Spinal cord (tissue), 10 donors: ENCODE data around the gene PSMD6. TPM values are rescaled to one million over a fixed set of nuclear protein-coding genes. Genes with fewer than 3 reads are reported as not detected.
A peak's percentile ranks its signal among the peaks of the same experiment; 100 is the strongest.

ENCODE experiments used
- DNase-seq, 6 donors: peaks; one replicate each; pipeline versions ENCODE4 v3.0.0 to v3.0.0-alpha.2; 2013 to 2015; ENCODE audit warnings: low spot score in 6 of 6, low read depth in 4 of 6
- H3K27ac ChIP-seq: one replicate; pipeline ENCODE4 v1.5.1; 2013; ENCODE audit warnings: low read depth, low read length, control low read depth
- H3K27me3 ChIP-seq: one replicate; pipeline ENCODE4 v1.6.1; 2013; ENCODE audit warnings: low read length; ENCODE audit not compliant: control insufficient read depth, insufficient read depth
- H3K36me3 ChIP-seq: one replicate; pipeline ENCODE4 v1.6.1; 2013; ENCODE audit warnings: low read length; ENCODE audit not compliant: control insufficient read depth, insufficient read depth
- H3K4me1 ChIP-seq: one replicate; pipeline ENCODE4 v1.6.1; 2013; ENCODE audit warnings: low read length; ENCODE audit not compliant: control insufficient read depth, insufficient read depth
- H3K4me3 ChIP-seq: one replicate; pipeline ENCODE4 v1.5.1; 2013; ENCODE audit warnings: low read depth, low read length, control low read depth
- H3K9me3 ChIP-seq: one replicate; pipeline ENCODE4 v1.6.1; 2013; ENCODE audit warnings: low read length; ENCODE audit not compliant: control insufficient read depth, insufficient read depth
- WGBS: methylation state at CpG from one replicate; pipeline ENCODE4 v1.1.5; 2013; ENCODE audit warnings: missing lambda C conversion rate; ENCODE audit not compliant: insufficient coverage; 5-methylcytosine and 5-hydroxymethylcytosine counted together
- polyA plus RNA-seq, 2 donors: library from polyadenylated mRNA; unstranded; fragments of 120-200 nt; gene quantifications; one replicate each; pipeline ENCODE4 v1.2.1, GENCODE V29; 2013; ENCODE audit not compliant: insufficient read length in 2 of 2
- total RNA-seq, 2 donors: library from RNA; depleted of rRNA in 1 of 2; stranded (reverse); fragments of 120-200 nt in 1 of 2; fragments of >200 nt in 1 of 2; gene quantifications; one replicate each; pipeline versions ENCODE4 v1.2.3 to v1.2.4, GENCODE V29; 2013 to 2014
- donor health status: healthy.

The PSMD6 gene
- total and polyA plus RNA-seq, 4 donors, result 71.0 to 101 (median 87.7) TPM

DNA sequence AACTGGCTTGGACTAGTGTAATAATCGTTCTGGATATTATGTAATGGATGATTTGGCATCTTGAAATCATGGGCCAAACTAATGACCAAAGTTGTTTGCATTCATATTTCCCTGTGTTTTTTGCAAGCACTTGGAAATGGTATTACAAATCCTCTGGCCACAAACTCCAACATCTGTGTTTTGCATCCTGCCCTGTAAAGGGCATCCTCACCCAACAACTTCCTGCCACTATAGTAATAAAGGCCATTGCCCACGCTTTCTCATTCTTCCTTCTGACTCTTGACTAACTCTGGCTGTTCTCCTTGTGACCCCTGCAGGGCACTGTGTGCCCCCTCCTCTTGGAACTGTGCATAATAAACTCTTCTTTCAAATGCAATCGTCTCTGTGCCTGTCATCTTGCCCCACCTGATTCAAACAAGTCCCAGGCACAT, 25.4 kb upstream of the PSMD6 start:
- 80% methylated on average over 3 of the region's 3 CpGs for WGBS
- Histone ChIP-seq H3K4me3 (no peak overlapping the region), H3K27ac (peak overlapping the region; percentile 67), H3K36me3 (no peaks in the 10 kb centered on the region), H3K9me3 (no peaks in the 10 kb centered on the region), H3K27me3 (no peaks in the 10 kb centered on the region), H3K4me1 (peaks cover 8% of the 10 kb centered on the region)
- DNase-seq, result no peak

DNA sequence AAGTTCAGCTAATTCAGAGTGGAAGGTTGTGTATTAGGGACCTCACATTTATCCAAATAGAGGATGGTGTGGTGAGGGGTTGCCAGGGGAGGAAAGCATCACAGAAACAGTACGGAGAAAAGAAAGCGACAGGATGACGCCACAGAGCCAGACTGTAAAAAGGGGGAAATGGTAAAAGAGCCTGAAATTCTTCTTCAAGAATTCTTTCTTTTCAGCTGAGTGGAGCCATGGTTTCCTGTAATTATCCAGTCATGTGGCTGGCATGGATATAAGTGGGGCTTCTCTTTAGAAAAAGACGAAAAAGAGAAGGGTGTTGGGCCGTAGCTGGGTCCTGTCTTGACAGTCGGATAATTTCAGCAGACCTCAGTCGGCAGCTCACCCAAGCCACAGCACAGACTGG, 24.5 kb upstream of the PSMD6 start:
- DNase-seq, result peak in 5 of 6 donors; percentile 57 to 88 (median 68)
- peak overlapping the region; percentile 67 for H3K27ac ChIP-seq

DNA sequence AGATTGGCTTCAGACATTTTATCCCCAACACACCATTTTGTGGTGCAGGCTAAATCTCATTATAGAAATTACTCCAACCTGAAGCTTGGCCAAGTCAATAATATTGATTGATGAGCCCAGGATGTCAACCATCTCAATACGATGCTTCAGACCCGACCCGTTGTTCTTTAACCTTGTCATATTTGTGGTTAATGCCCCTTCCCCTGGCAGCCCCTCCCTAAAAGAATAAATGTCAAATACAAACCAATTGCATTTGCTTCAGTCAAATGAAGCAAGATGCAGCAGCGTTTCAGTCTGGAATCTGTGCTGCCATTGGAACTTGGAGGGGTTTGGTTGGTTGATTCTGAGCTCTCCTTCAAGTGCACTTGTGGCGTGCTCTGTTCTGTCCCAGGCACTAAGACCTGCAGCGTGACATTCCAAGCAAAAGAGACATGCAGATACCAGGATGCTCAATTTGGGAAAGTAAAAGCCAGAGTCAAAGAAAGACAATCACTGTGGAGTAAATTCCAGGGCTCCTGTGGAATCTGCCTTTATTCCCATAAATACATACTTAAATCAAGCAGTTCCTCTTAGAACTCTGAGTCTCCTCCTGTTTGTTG, 23.8 kb upstream of the PSMD6 start:
- peak in 2 of 6 donors; percentile 68 to 69 for DNase-seq
- Histone ChIP-seq H3K36me3 (no peaks in the 10 kb centered on the region), H3K9me3 (no peaks in the 10 kb centered on the region), H3K4me1 (peaks cover 8% of the 10 kb centered on the region), H3K27me3 (no peaks in the 10 kb centered on the region), H3K4me3 (no peak overlapping the region), H3K27ac (peak overlapping the region; percentile 67)
- WGBS, result 18% methylated on average over 3 of the region's 6 CpGs

More for the DNA sequence above, 24.5 kb upstream of the PSMD6 start:
- Histone ChIP-seq H3K36me3 (no peaks in the 10 kb centered on the region), H3K4me3 (no peak overlapping the region), H3K27me3 (no peaks in the 10 kb centered on the region), H3K9me3 (no peaks in the 10 kb centered on the region), H3K4me1 (peaks cover 8% of the 10 kb centered on the region)
- 19% methylated on average over 4 of the region's 7 CpGs for WGBS

DNA sequence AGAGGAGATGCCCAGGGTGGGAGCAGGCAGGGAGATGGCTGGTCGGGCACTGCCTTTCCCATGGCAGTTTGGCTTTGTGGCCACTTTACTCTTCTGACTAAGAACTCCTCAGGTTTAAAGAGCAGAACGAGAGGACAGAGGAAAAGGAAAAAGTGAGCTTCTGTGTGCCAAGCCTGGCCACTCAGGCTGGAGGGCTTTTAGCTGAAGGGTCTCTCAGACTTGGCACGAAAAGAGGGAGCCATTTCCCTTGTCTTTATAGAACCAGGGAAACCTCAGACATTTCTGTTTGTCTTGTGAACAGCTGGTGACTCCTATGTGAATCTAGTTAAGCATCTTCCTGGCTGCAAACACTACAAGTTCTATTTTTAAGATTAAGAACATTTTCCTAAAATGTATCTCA, 23.3 kb upstream of the PSMD6 start:
- Histone ChIP-seq H3K9me3 (no peaks in the 10 kb centered on the region), H3K4me1 (peaks cover 8% of the 10 kb centered on the region), H3K27me3 (no peaks in the 10 kb centered on the region), H3K27ac (peak overlapping the region; percentile 67), H3K36me3 (no peaks in the 10 kb centered on the region), H3K4me3 (no peak overlapping the region)
- 45% methylated on average over 3 of the region's 3 CpGs for WGBS
- peak in 2 of 6 donors; percentile 51 to 72 for DNase-seq

DNA sequence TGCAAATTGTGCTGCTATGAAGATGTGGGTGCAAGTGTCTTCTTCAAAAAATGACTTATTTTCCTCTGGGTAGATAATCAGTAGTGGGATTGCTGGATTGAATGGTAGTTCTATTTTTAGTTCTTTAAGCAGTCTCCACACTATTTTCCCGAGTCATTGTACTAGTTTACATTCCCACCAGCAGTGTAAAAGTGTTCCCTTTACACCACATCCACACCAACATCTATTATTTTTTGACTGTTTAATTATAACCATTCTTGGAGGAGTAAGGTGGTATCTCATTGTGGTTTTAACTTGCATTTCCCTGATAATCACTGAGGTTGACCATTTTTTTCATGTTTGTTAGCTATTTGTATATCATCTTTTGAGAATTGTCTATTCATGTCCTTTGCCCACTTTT, 19.7 kb upstream of the PSMD6 start:
- WGBS, result no CpG with 5 or more reads among the region's 1 CpG
- H3K27me3 ChIP-seq, result no peaks in the 10 kb centered on the region

DNA sequence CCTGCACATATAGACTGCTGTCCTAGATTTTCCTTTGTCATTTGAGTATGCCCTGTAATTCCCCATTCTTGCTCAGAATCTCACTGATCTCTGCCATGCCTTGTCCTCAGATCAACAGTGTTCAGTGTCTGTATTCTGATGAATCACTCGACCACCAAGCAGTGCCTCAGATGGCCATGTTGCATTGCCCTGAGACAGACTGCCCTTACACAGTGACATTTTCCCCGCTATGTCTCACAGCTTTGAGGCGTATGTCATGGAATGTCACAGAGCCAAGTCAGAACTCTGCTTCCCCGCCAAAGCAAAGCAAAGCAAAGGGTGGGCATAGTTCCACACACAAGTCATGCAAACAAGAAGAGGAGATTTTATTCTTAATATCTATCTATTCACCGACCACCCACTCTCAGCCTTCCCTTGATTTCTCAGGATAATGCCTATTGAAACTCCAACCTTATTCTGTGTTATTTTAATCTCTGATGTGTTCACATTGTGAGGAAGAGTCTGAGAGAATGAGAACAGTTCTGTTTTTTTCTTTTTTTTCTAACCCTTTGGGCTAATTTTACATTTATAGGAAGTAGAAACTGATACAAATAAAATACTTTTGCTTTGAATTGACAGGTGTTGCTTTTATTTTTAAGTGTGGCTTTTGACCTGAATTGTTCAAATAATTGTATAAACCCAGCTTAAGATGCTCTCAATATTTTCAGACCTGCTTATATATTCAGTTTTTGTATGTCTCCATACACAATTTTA, 16.9 kb upstream of the PSMD6 start:
- no peaks in the 10 kb centered on the region for H3K27me3 ChIP-seq
- WGBS, result 60% methylated on average over 3 of the region's 5 CpGs
- H3K4me1 ChIP-seq, result peaks cover 2% of the 10 kb centered on the region
- peak overlapping the region; percentile 35 for H3K27ac ChIP-seq
- H3K36me3 ChIP-seq, result no peaks in the 10 kb centered on the region
- H3K9me3 ChIP-seq, result no peaks in the 10 kb centered on the region
- H3K4me3 ChIP-seq, result no peak overlapping the region
- DNase-seq, result peak in 2 of 6 donors; percentile 43 to 77

More for the DNA sequence above, 19.7 kb upstream of the PSMD6 start:
- H3K36me3 ChIP-seq, result no peaks in the 10 kb centered on the region
- H3K4me1 ChIP-seq, result peaks cover 9% of the 10 kb centered on the region
- H3K9me3 ChIP-seq, result no peaks in the 10 kb centered on the region
- no peak for DNase-seq
- no peak overlapping the region for H3K27ac ChIP-seq
- H3K4me3 ChIP-seq, result no peak overlapping the region

DNA sequence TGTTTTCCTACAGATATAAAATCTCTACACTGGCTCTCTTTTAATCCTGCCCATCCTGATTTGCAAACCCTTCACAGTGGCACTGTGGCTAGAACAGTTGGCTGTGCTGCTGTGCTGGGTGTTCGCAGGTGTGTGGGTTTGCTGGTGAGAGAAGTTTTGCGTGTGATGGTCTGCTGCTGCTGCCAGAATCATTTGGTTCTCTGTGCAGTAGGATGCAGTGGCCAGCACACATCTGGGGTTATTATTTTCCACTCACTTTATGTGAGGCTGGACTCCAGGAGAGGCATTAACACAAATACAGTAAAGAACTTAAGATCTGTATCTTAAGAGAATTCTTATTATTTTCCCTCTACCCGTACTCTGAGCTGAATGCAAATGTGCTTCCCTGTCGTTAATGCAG, 16.0 kb upstream of the PSMD6 start:
- Histone ChIP-seq H3K4me3 (no peak overlapping the region), H3K27me3 (no peaks in the 10 kb centered on the region), H3K9me3 (no peaks in the 10 kb centered on the region), H3K4me1 (peaks cover 2% of the 10 kb centered on the region), H3K36me3 (no peaks in the 10 kb centered on the region), H3K27ac (peak overlapping the region; percentile 35)
- 90% methylated on average over 2 of the region's 4 CpGs for WGBS
- peak in 1 of 6 donors; percentile 56 for DNase-seq

DNA sequence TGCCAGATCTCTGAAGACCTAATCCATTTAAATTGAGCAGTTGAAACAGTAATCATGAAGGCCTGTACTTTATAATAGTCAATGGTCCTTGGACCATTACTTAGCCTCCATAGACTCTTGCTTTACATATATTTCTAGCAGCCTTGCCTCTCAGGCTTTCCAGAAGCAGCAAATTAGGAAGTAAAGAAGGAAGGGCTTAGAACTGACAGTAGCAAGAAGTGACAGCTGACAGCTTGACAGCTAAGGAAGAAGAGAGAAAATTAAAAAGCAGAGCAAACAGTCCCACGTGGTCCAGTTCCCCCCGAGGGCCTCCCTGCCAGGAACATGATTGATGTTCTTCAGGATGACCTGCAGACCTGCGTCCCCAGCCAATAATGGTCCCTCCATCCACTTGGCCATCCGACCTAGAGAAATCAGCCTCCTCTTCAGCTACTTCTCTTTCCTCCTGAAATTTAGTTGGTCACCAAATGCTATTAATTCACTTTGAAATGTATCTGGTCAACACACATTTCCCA, 15.0 kb upstream of the PSMD6 start:
- DNase-seq, result no peak
- 45% methylated on average over 4 of the region's 4 CpGs for WGBS
- no peak overlapping the region for H3K4me3 ChIP-seq
- H3K36me3 ChIP-seq, result no peaks in the 10 kb centered on the region
- H3K27me3 ChIP-seq, result no peaks in the 10 kb centered on the region
- H3K4me1 ChIP-seq, result peaks cover 2% of the 10 kb centered on the region
- no peaks in the 10 kb centered on the region for H3K9me3 ChIP-seq
- no peak overlapping the region for H3K27ac ChIP-seq

DNA sequence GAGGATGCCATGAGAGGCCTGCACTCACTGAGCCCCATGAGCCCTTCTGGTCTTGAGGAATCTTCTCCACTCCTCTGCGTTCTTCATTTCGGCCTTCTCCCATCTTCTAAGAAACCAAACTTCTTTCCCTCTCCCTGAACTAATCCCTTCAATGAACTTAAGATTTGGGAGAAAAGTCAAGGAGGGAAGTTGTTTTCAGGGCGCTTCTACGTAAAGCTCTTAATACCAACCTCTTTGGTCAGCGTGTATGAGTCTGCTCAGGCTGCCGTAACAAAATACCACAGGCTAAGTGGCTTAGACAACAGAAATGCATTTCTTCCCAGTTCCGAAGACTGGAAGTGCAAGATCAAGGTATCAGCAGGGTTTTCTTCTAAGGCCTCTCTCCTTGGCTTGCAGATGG, 13.8 kb upstream of the PSMD6 start:
- Histone ChIP-seq H3K27me3 (no peaks in the 10 kb centered on the region), H3K9me3 (no peaks in the 10 kb centered on the region), H3K36me3 (no peaks in the 10 kb centered on the region), H3K4me3 (no peak overlapping the region), H3K4me1 (peaks cover 2% of the 10 kb centered on the region), H3K27ac (no peak overlapping the region)
- WGBS, result 100% methylated on average over 5 of the region's 7 CpGs
- no peak for DNase-seq
